Measurements from ENCODE around the gene LMBRD2.

LMBRD2 gene

DNA sequence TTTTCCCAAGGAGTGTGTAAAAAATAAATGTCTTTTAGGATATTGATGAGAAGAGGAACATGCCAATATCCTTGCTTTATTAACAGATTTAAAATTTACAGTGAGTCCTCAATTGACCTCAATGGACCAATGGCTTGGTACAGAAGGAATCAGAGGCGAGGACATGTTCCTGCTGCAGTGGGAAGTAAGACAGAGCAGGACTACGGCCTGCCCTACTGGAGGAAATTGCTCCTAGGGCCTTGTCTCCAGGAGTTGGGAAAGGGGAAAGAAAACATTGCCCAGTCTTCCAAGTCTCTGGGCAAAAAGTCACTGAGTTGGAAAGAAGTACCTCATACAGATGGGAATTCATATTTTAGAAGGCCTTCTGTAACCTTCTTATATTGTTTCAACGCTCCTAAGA is 51.9 kb downstream of the LMBRD2 start:
- TF ChIP-seq, protein P1, sequence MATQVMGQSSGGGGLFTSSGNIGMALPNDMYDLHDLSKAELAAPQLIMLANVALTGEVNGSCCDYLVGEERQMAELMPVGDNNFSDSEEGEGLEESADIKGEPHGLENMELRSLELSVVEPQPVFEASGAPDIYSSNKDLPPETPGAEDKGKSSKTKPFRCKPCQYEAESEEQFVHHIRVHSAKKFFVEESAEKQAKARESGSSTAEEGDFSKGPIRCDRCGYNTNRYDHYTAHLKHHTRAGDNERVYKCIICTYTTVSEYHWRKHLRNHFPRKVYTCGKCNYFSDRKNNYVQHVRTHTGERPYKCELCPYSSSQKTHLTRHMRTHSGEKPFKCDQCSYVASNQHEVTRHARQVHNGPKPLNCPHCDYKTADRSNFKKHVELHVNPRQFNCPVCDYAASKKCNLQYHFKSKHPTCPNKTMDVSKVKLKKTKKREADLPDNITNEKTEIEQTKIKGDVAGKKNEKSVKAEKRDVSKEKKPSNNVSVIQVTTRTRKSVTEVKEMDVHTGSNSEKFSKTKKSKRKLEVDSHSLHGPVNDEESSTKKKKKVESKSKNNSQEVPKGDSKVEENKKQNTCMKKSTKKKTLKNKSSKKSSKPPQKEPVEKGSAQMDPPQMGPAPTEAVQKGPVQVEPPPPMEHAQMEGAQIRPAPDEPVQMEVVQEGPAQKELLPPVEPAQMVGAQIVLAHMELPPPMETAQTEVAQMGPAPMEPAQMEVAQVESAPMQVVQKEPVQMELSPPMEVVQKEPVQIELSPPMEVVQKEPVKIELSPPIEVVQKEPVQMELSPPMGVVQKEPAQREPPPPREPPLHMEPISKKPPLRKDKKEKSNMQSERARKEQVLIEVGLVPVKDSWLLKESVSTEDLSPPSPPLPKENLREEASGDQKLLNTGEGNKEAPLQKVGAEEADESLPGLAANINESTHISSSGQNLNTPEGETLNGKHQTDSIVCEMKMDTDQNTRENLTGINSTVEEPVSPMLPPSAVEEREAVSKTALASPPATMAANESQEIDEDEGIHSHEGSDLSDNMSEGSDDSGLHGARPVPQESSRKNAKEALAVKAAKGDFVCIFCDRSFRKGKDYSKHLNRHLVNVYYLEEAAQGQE (IDR thresholded peaks at IDR 0.05; ENCODE audit: insufficient read depth in 1 of 2, low read depth in 2 of 2, low read length in 2 of 2) = no peak
- no peak for TF ChIP-seq FOXP2 (optimal IDR thresholded peaks at IDR 0.05; ENCODE audit: borderline replicate concordance, extremely low read depth, extremely low read length, insufficient read depth)
- TF ChIP-seq POLR2AphosphoS5 (IDR thresholded peaks at IDR 0.05; ENCODE audit: low read depth, low read length) = no peak
- TF ChIP-seq SIN3A (IDR thresholded peaks at IDR 0.05; ENCODE audit: borderline replicate concordance, insufficient read depth, low read length) = no peak
- no peak for TF ChIP-seq TAF1 (IDR thresholded peaks at IDR 0.05; ENCODE audit: borderline replicate concordance, insufficient read depth, low read length)

DNA sequence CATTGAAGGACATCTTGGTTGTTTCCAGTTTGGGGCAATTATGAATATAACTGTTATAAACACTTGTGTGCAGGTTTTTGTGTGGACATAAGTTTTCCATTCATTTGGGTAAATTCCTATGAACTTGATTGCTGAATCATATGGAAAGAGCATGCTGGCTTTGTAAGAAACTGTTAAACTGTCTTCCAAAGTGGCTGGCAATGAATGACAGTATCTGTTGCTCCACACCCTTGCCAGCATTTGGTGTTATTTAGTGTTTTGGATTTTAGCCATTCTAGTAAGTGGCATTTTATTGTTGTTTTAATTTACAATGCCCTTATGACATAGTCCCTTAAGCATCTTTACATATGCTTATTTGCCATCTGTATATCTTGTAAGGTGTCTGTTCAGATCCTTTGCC is 55.2 kb downstream of the LMBRD2 start:
- TF ChIP-seq FOXP2 (optimal IDR thresholded peaks at IDR 0.05; ENCODE audit: borderline replicate concordance, extremely low read depth, extremely low read length, insufficient read depth) (no peak), SIN3A (IDR thresholded peaks at IDR 0.05; ENCODE audit: borderline replicate concordance, insufficient read depth, low read length) (no peak), TAF1 (IDR thresholded peaks at IDR 0.05; ENCODE audit: borderline replicate concordance, insufficient read depth, low read length) (no peak), POLR2AphosphoS5 (IDR thresholded peaks at IDR 0.05; ENCODE audit: low read depth, low read length) (no peak)
- TF ChIP-seq, protein P1 (IDR thresholded peaks at IDR 0.05; ENCODE audit: insufficient read depth in 1 of 2, low read depth in 2 of 2, low read length in 2 of 2) = no peak

DNA sequence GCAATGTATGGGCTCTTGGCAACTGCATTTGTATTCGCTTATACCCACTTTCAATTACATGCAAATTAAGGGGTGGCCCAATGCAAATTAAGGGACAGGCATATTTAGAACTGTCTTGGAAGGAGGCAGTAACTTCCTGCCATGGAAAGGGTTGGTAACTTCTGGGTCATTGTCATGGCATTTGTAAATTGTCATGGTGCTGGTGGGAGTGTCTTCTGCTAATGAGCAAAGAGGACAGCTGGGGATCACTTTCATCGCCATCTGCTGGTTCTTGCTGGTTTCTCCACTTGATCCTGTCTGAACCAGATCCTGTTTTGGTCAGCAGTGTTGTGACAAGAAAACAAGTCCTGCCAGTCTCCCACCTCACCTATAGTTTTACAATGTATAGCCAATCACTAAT is 61.7 kb downstream of the LMBRD2 start:
- TF ChIP-seq TAF1 (IDR thresholded peaks at IDR 0.05; ENCODE audit: borderline replicate concordance, insufficient read depth, low read length) (no peak), POLR2AphosphoS5 (IDR thresholded peaks at IDR 0.05; ENCODE audit: low read depth, low read length) (no peak), SIN3A (IDR thresholded peaks at IDR 0.05; ENCODE audit: borderline replicate concordance, insufficient read depth, low read length) (no peak), FOXP2 (optimal IDR thresholded peaks at IDR 0.05; ENCODE audit: borderline replicate concordance, extremely low read depth, extremely low read length, insufficient read depth) (no peak)
- TF ChIP-seq, protein P1 (IDR thresholded peaks at IDR 0.05; ENCODE audit: insufficient read depth in 1 of 2, low read depth in 2 of 2, low read length in 2 of 2) = no peak

DNA sequence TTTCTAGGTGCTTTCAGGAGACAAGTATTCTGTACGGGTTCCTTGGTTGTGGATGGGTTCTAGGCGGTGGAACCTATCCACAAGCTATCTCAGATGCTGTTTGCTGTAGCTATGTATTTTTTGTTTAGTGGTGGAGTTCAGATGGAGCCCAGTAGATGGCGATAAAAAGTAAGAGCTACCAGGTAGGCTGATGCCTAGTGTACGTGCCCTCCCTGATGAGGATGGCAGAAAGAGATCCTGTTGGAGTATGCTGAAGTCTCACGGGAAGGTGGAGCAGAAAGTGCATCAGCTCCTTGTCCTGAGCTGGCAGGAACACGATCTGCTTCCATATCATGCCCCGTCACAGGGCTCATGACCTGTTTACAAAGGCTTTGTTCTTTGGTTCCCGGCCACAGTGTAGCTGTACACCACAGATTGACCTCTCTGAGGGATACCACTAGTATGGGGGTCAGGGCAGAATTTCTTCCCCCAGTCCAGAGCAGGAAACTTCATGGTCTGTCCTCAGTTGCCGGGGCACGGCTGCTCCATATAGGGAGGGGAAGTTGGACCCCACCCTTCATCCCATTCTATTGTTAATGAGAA is 72.4 kb downstream of the LMBRD2 start:
- TF ChIP-seq SIN3A (IDR thresholded peaks at IDR 0.05; ENCODE audit: borderline replicate concordance, insufficient read depth, low read length) (no peak), POLR2AphosphoS5 (IDR thresholded peaks at IDR 0.05; ENCODE audit: low read depth, low read length) (no peak), FOXP2 (optimal IDR thresholded peaks at IDR 0.05; ENCODE audit: borderline replicate concordance, extremely low read depth, extremely low read length, insufficient read depth) (no peak), TAF1 (IDR thresholded peaks at IDR 0.05; ENCODE audit: borderline replicate concordance, insufficient read depth, low read length) (no peak)
- TF ChIP-seq, protein P1 (IDR thresholded peaks at IDR 0.05; ENCODE audit: insufficient read depth in 1 of 2, low read depth in 2 of 2, low read length in 2 of 2) = no peak

Data from PFSK-1 (cell line).